Mucosa of rectum (tissue), 2 donors: ENCODE data around the gene NPPC.

Source experiments
- H3K27ac ChIP-seq, 2 donors: one replicate each; pipeline ENCODE4 v1.7.0; 2013; ENCODE audit warnings: inconsistent platforms in 2 of 2, low read depth in 2 of 2, low read length in 2 of 2
- H3K27me3 ChIP-seq, 2 donors: one replicate each; pipeline ENCODE4 v1.7.0; 2013; ENCODE audit warnings: low read length in 2 of 2; ENCODE audit not compliant: control insufficient read depth in 2 of 2, insufficient read depth in 2 of 2
- H3K36me3 ChIP-seq, 2 donors: one replicate each; pipeline ENCODE4 v1.7.0; 2013; ENCODE audit warnings: low read length in 2 of 2; ENCODE audit not compliant: control insufficient read depth in 2 of 2, insufficient read depth in 2 of 2
- H3K4me1 ChIP-seq, 2 donors: one replicate each; pipeline ENCODE4 v1.7.0; 2013; ENCODE audit warnings: low read length in 2 of 2, mild to moderate bottlenecking in 1 of 2; ENCODE audit not compliant: control insufficient read depth in 2 of 2, insufficient read depth in 2 of 2
- H3K4me3 ChIP-seq, 2 donors: one replicate each; pipeline ENCODE4 v1.7.0; 2013; ENCODE audit warnings: low read length in 2 of 2
- H3K9ac ChIP-seq, 2 donors: one replicate each; pipeline ENCODE4 v1.7.0; 2013; ENCODE audit warnings: low read length in 2 of 2, low read depth in 1 of 2, mild to moderate bottlenecking in 1 of 2
- H3K9me3 ChIP-seq, 2 donors: one replicate each; pipeline ENCODE4 v1.7.0; 2013; ENCODE audit warnings: low read length in 2 of 2; ENCODE audit not compliant: control insufficient read depth in 2 of 2
- donor health status: healthy.
- donor health status: Normal muscosa, but diverticular disease.

The NPPC gene

GRCh38 chr2:231926180-231926741 is at the start of gene NPPC:
NPPC (minus strand) TSS chr2:231926396; CDS start chr2:231926249, 147 bp downstream.
- Histone ChIP-seq H3K36me3 (no peaks in the 10 kb centered on the region), H3K9ac (no peak within 1 kb of the TSS), H3K9me3 (no peaks in the 10 kb centered on the region), H3K27ac (no peak within 1 kb of the TSS), H3K4me3 (peak within 1 kb of the TSS; percentile 44 to 54), H3K4me1 (peaks cover 11 to 12% of the 10 kb centered on the region in 2 donors), H3K27me3 (peaks cover 39 to 53% of the 10 kb centered on the region in 2 donors)

GRCh38 chr2:231975001-231975400 is 48.8 kb upstream of the NPPC start:
- H3K9me3 ChIP-seq = no peaks in the 10 kb centered on the region
- H3K27me3 ChIP-seq = no peaks in the 10 kb centered on the region
- no peak overlapping the region for H3K27ac ChIP-seq
- H3K4me1 ChIP-seq = peaks cover 0 to 2% of the 10 kb centered on the region in 2 donors
- H3K9ac ChIP-seq = no peak overlapping the region
- H3K36me3 ChIP-seq = no peaks in the 10 kb centered on the region
- H3K4me3 ChIP-seq = no peak overlapping the region

- Histone ChIP-seq H3K36me3 (no peaks in the 10 kb centered on the region), H3K27me3 (no peaks in the 10 kb centered on the region), H3K9me3 (no peaks in the 10 kb centered on the region), H3K4me3 (no peak overlapping the region), H3K9ac (no peak overlapping the region), H3K4me1 (no peaks in the 10 kb centered on the region), H3K27ac (no peak overlapping the region)
Measured at GRCh38 chr2:231970461-231970860, 44.3 kb upstream of the NPPC start.

- H3K9me3 ChIP-seq = no peaks in the 10 kb centered on the region
- H3K4me1 ChIP-seq = no peaks in the 10 kb centered on the region
- H3K9ac ChIP-seq = no peak overlapping the region
- no peak overlapping the region for H3K4me3 ChIP-seq
- no peaks in the 10 kb centered on the region for H3K36me3 ChIP-seq
- H3K27me3 ChIP-seq = no peaks in the 10 kb centered on the region
- H3K27ac ChIP-seq = no peak overlapping the region
Measured at GRCh38 chr2:231968820-231969219, 42.6 kb upstream of the NPPC start.

GRCh38 chr2:231966886-231967285 is 40.7 kb upstream of the NPPC start:
- H3K4me1 ChIP-seq = no peaks in the 10 kb centered on the region
- no peaks in the 10 kb centered on the region for H3K36me3 ChIP-seq
- H3K27ac ChIP-seq = no peak overlapping the region

GRCh38 chr2:231965102-231965501 is 38.9 kb upstream of the NPPC start:
- no peaks in the 10 kb centered on the region for H3K27me3 ChIP-seq
- no peak overlapping the region for H3K4me3 ChIP-seq
- H3K27ac ChIP-seq = no peak overlapping the region
- H3K9me3 ChIP-seq = no peaks in the 10 kb centered on the region
- H3K4me1 ChIP-seq = peaks cover 4 to 5% of the 10 kb centered on the region in 2 donors
- no peaks in the 10 kb centered on the region for H3K36me3 ChIP-seq
- H3K9ac ChIP-seq = no peak overlapping the region

More at GRCh38 chr2:231966886-231967285, 40.7 kb upstream of the NPPC start:
- no peak overlapping the region for H3K4me3 ChIP-seq
- H3K9ac ChIP-seq = no peak overlapping the region
- H3K27me3 ChIP-seq = no peaks in the 10 kb centered on the region
- no peaks in the 10 kb centered on the region for H3K9me3 ChIP-seq

GRCh38 chr2:231961349-231962166 is 35.4 kb upstream of the NPPC start, which contains the start of gene DIS3L2:
DIS3L2 (plus strand) TSS chr2:231961713; CDS start chr2:232014928, 53,215 bp downstream.
- peaks cover 4 to 5% of the 10 kb centered on the region in 2 donors for H3K4me1 ChIP-seq

GRCh38 chr2:231960810-231961348 is 34.7 kb upstream of the NPPC start:
- Histone ChIP-seq H3K9ac (peak overlapping the region; percentile 77 to 79), H3K27me3 (no peaks in the 10 kb centered on the region), H3K4me3 (peak overlapping the region; percentile 91 to 94), H3K27ac (peak overlapping the region in 1 of 2 donors; percentile 80), H3K36me3 (no peaks in the 10 kb centered on the region), H3K4me1 (peaks cover 4 to 5% of the 10 kb centered on the region in 2 donors), H3K9me3 (no peaks in the 10 kb centered on the region)

More at GRCh38 chr2:231961349-231962166, 35.4 kb upstream of the NPPC start, which contains the start of gene DIS3L2:
- peak within 1 kb of the TSS; percentile 77 to 79 for H3K9ac ChIP-seq
- H3K27ac ChIP-seq = peak within 1 kb of the TSS; percentile 50 to 80
- H3K27me3 ChIP-seq = no peaks in the 10 kb centered on the region
- H3K36me3 ChIP-seq = no peaks in the 10 kb centered on the region
- H3K9me3 ChIP-seq = no peaks in the 10 kb centered on the region
- peak within 1 kb of the TSS; percentile 91 to 94 for H3K4me3 ChIP-seq

GRCh38 chr2:231957913-231958763 is 31.9 kb upstream of the NPPC start:
- Histone ChIP-seq H3K4me1 (peaks cover 4 to 5% of the 10 kb centered on the region in 2 donors), H3K27ac (peak overlapping the region in 1 of 2 donors; percentile 23), H3K36me3 (no peaks in the 10 kb centered on the region), H3K9me3 (no peaks in the 10 kb centered on the region), H3K4me3 (no peak overlapping the region), H3K9ac (no peak overlapping the region), H3K27me3 (no peaks in the 10 kb centered on the region)
